ENCODE measurements around the gene HES6.

GRCh38 chr2:238284802-238285515 lies 45.1 kb upstream of the HES6 start:
- TF ChIP-seq CTCF (IDR thresholded peaks at IDR 0.05): no peak
- no peak for TF ChIP-seq POLR2AphosphoS5 (IDR thresholded peaks at IDR 0.05)
- no peak for TF ChIP-seq POLR2A (IDR thresholded peaks at IDR 0.05)
- TF ChIP-seq EP300 (IDR thresholded peaks at IDR 0.05): no peak

All from gastroesophageal sphincter (tissue), 3 donors.